GM23338 (cell line): ENCODE measurements around the gene EPAS1. TPM values are rescaled to one million over a fixed set of nuclear protein-coding genes. Genes with fewer than 3 reads are reported as not detected.

Experiments used
- ATAC-seq: fragments of 200-7000 bp; cut with Tn5 transposase; 3 replicates; pipeline ENCODE4 v1.9.1; 2020
- DNase-seq: peaks from one replicate; pipeline ENCODE4 v3.0.0-alpha.2; 2015; ENCODE audit warnings: low spot score
- H2AFZ ChIP-seq: fragments of 200-600 bp; sonication (generic); 2 replicates; pipeline ENCODE4 v1.8.0; 2016; ENCODE audit warnings: antibody characterized with exemption, mild to moderate bottlenecking, moderate library complexity
- H3F3A ChIP-seq: fragments of 200-600 bp; sonication (generic); replicated peaks from 2 replicates; pipeline ENCODE4 v1.8.0; 2017; ENCODE audit warnings: antibody characterized with exemption, mixed run types, low read depth
- H3K27ac ChIP-seq: fragments of 200-600 bp; sonication (generic); 2 replicates; pipeline ENCODE4 v1.6.1; 2016; ENCODE audit warnings: low read depth
- H3K27me3 ChIP-seq: fragments of 200-600 bp; sonication (generic); 2 replicates; pipeline ENCODE4 v1.8.0; 2016; ENCODE audit warnings: mild to moderate bottlenecking, mixed run types, moderate library complexity; ENCODE audit not compliant: insufficient read depth
- H3K36me3 ChIP-seq: fragments of 200-600 bp; sonication (generic); 2 replicates; pipeline ENCODE4 v1.8.0; 2016; ENCODE audit warnings: mild to moderate bottlenecking; ENCODE audit not compliant: insufficient read depth
- H3K4me1 ChIP-seq: fragments of 200-600 bp; sonication (generic); 2 replicates; pipeline ENCODE4 v1.8.0; 2016; ENCODE audit warnings: mild to moderate bottlenecking, moderate library complexity; ENCODE audit not compliant: insufficient read depth
- H3K4me2 ChIP-seq: fragments of 200-600 bp; sonication (generic); 2 replicates; pipeline ENCODE4 v1.7.1; 2017; ENCODE audit warnings: mixed run types
- H3K4me3 ChIP-seq: fragments of 200-600 bp; sonication (generic); 2 replicates; pipeline ENCODE4 v1.6.1; 2016; ENCODE audit warnings: mixed run types
- H3K79me2 ChIP-seq: fragments of 200-600 bp; sonication (generic); replicated peaks from 2 replicates; pipeline ENCODE4 v1.8.0; 2017; ENCODE audit warnings: mild to moderate bottlenecking; ENCODE audit not compliant: insufficient read depth
- H3K9me2 ChIP-seq: fragments of 200-600 bp; sonication (generic); 2 replicates; pipeline ENCODE4 v1.8.0; 2017; ENCODE audit not compliant: insufficient read depth
- H4K20me1 ChIP-seq: fragments of 200-600 bp; sonication (generic); replicated peaks from 2 replicates; pipeline ENCODE4 v1.8.0; 2017; ENCODE audit warnings: mild to moderate bottlenecking; ENCODE audit not compliant: insufficient read depth
- H3K27ac Mint-ChIP-seq: 2 replicates; pipeline ENCODE4 v1.8.0; 2020; ENCODE audit warnings: inconsistent platforms, mild to moderate bottlenecking, moderate library complexity, mixed read lengths
- H3K27me3 Mint-ChIP-seq: 3 replicates; pipeline ENCODE4 v1.8.0; 2022; ENCODE audit warnings: low read depth, mild to moderate bottlenecking, moderate library complexity, mixed read lengths, inconsistent platforms; ENCODE audit not compliant: insufficient read depth, poor library complexity
- H3K36me3 Mint-ChIP-seq: 3 replicates; pipeline ENCODE4 v1.8.0; 2021; ENCODE audit warnings: low read depth, mild to moderate bottlenecking, inconsistent platforms, moderate library complexity, mixed read lengths
- H3K4me1 Mint-ChIP-seq: 3 replicates; pipeline ENCODE4 v1.8.0; 2020; ENCODE audit warnings: mild to moderate bottlenecking, inconsistent platforms, mixed read lengths
- H3K4me3 Mint-ChIP-seq: 3 replicates; pipeline ENCODE4 v1.8.0; 2021; ENCODE audit warnings: moderate library complexity, mild to moderate bottlenecking, inconsistent platforms, mixed read lengths
- H3K9me3 Mint-ChIP-seq: 3 replicates; pipeline ENCODE4 v1.8.0; 2020; ENCODE audit warnings: moderate library complexity, mild to moderate bottlenecking, inconsistent platforms, mixed read lengths
- CTCF ChIP-seq, 2 experiments: fragments of 200-600 bp in 1 of 2; sonication (generic) in 1 of 2; conservative IDR thresholded peaks; 2 replicates each; pipeline versions ENCODE4 v1.5.1 to v1.6.1; 2016 to 2017; ENCODE audit warnings: antibody characterized with exemption in 2 of 2, low read depth in 2 of 2, mild to moderate bottlenecking in 2 of 2, moderate library complexity in 1 of 2
- EZH2phosphoT487 ChIP-seq: fragments of 200-600 bp; sonication (generic); IDR thresholded peaks from one replicate; pipeline ENCODE4 v1.8.1; 2018; ENCODE audit warnings: antibody characterized with exemption; ENCODE audit not compliant: unreplicated experiment
- ZNF462 ChIP-seq: fragments of 250-450 bp; sonication (Bioruptor Pico); IDR thresholded peaks from 2 replicates; pipeline ENCODE4 v1.5.0; 2020; ENCODE audit warnings: mild to moderate bottlenecking, moderate library complexity
- polyA plus RNA-seq: library from polyadenylated mRNA; unstranded; fragments of >200 nt; fragmentation: Nextera tagmentation; extraction: Ambion mirVana; gene quantifications from 2 replicates; pipeline ENCODE4 v1.2.1, GENCODE V29; 2016
- total RNA-seq: library from RNA; depleted of rRNA; stranded (reverse); fragments of >200 nt; shearing (Covaris generic); gene quantifications from 2 replicates; pipeline ENCODE4 v1.2.3, GENCODE V29; 2014

Gene EPAS1
- total and polyA plus RNA-seq, 2 experiments from 2014 or later = 0.68 to 5.4 TPM

GRCh38 chr2:46377101-46377581 lies 79.9 kb downstream of the EPAS1 start:
- Histone ChIP-seq H3K4me2 (no peak overlapping the region), H3K4me1 (no peaks in the 10 kb centered on the region), H3K27me3 (no peaks in the 10 kb centered on the region), H3K36me3 (peaks cover 5% of the 10 kb centered on the region; the same call in 1 of the 2 replicates), H2AFZ (no peak overlapping the region), H3K79me2 (no peaks in the 10 kb centered on the region), H3F3A (no peaks in the 10 kb centered on the region), H3K27ac (no peak overlapping the region), H4K20me1 (no peaks in the 10 kb centered on the region), H3K4me3 (no peak overlapping the region), H3K9me2 (no peaks in the 10 kb centered on the region)
- no peak for DNase-seq
- H3K4me3 Mint-ChIP-seq = no peak overlapping the region
- H3K27ac Mint-ChIP-seq = no peak overlapping the region
- no peaks in the 10 kb centered on the region; the same call in 2 of the 3 replicates for H3K4me1 Mint-ChIP-seq
- TF ChIP-seq EZH2phosphoT487 (no peak), CTCF (conservative IDR thresholded peaks at IDR 0.05; ENCODE audit: low read depth in 2 of 2) (peak in 1 of 2 experiments; percentile 36; a peak in 2 of 4 replicates)
- H3K27me3 Mint-ChIP-seq = peaks cover 8% of the 10 kb centered on the region
- H3K36me3 Mint-ChIP-seq = no peaks in the 10 kb centered on the region
- H3K9me3 Mint-ChIP-seq = no peaks in the 10 kb centered on the region
- ATAC-seq = peak; percentile 35; the same call in 1 of the 3 replicates

GRCh38 chr2:46377666-46378560 lies 80.7 kb downstream of the EPAS1 start:
- Histone ChIP-seq H3K9me2 (no peaks in the 10 kb centered on the region), H3K79me2 (no peaks in the 10 kb centered on the region), H3K36me3 (peaks cover 5% of the 10 kb centered on the region; the same call in 1 of the 2 replicates), H3K27ac (no peak overlapping the region), H4K20me1 (no peaks in the 10 kb centered on the region), H3F3A (no peaks in the 10 kb centered on the region), H3K4me2 (no peak overlapping the region), H3K27me3 (no peaks in the 10 kb centered on the region), H2AFZ (no peak overlapping the region), H3K4me3 (no peak overlapping the region), H3K4me1 (no peaks in the 10 kb centered on the region)
- H3K9me3 Mint-ChIP-seq = no peaks in the 10 kb centered on the region
- H3K4me1 Mint-ChIP-seq = no peaks in the 10 kb centered on the region; the same call in 2 of the 3 replicates
- TF ChIP-seq ZNF462 (CRISPR knock-in tag) = no peak
- ATAC-seq (no peak), DNase-seq (no peak)
- H3K27ac Mint-ChIP-seq = no peak overlapping the region
- H3K27me3 Mint-ChIP-seq = peaks cover 8% of the 10 kb centered on the region
- no peak overlapping the region for H3K4me3 Mint-ChIP-seq
- no peaks in the 10 kb centered on the region for H3K36me3 Mint-ChIP-seq
